GM12878 (cell line): ENCODE data around the gene MRAP2. TPM values are rescaled to one million over a fixed set of nuclear protein-coding genes. Genes with fewer than 3 reads are reported as not detected.

ENCODE experiments used
- ATAC-seq: fragments of 200-7000 bp; cut with Tn5 transposase; 3 replicates; pipeline ENCODE4 v1.9.1; 2020; ENCODE audit warnings: mild to moderate bottlenecking, moderate library complexity
- BruUV-seq: library from RNA; stranded (reverse); fragments of 400-500 nt; replicated peaks from 2 replicates; lab custom pipeline; 2021; lab: Mats Ljungman, UMichigan
- CTCF ChIA-PET: fragments of 300-600 bp; sonication (Branson Sonifier 250); formaldehyde crosslinking; extraction: SDS; loops from one replicate; lab custom pipeline; 2021; ENCODE audit warnings: inconsistent platforms; lab: Yijun Ruan, JAX
- POLR2A ChIA-PET: fragments of 350-600 bp; formaldehyde crosslinking; extraction: SDS; loops from one replicate; lab custom pipeline; 2021; ENCODE audit warnings: inconsistent platforms; lab: Charles Lee
- RAD21 ChIA-PET: fragments of 300-600 bp; sonication (Branson Sonifier 250); formaldehyde crosslinking; loops from one replicate; lab custom pipeline; 2023; ENCODE audit warnings: antibody characterized with exemption; ENCODE audit not compliant: unreplicated experiment; lab: Charles Lee
- SMC1A ChIA-PET: fragments of 300-600 bp; sonication (Branson Sonifier 250); formaldehyde crosslinking; loops from one replicate; lab custom pipeline; 2023; ENCODE audit not compliant: unreplicated experiment, uncharacterized antibody; lab: Charles Lee
- DNase-seq: peaks from one replicate; pipeline ENCODE4 v3.0.0-alpha.2; 2011; ENCODE audit warnings: low read depth, low spot score
- FAIRE-seq: peaks from 3 replicates; lab custom pipeline; 2011; peaks lifted over from hg19 to GRCh38; lab: Jason Lieb, UNC
- H2AFZ ChIP-seq: 2 replicates; pipeline ENCODE4 v1.6.0; 2011; ENCODE audit warnings: low read depth, low read length, control low read depth; ENCODE audit not compliant: control insufficient read depth
- H3K27ac ChIP-seq: 2 replicates; pipeline ENCODE4 v1.5.1; 2011; ENCODE audit warnings: control low read depth; ENCODE audit not compliant: control insufficient read depth, insufficient read depth
- H3K27me3 ChIP-seq, 2 experiments: replicated peaks in 1 of 2; 2 replicates each; pipeline versions ENCODE4 v1.6.0 to v1.6.1; 2011; ENCODE audit warnings: low read length in 1 of 2; ENCODE audit not compliant: control insufficient read depth in 2 of 2, insufficient read depth in 2 of 2
- H3K36me3 ChIP-seq, 2 experiments: 2 replicates each; pipeline ENCODE4 v1.5.1; 2011; ENCODE audit warnings: low read length in 1 of 2; ENCODE audit not compliant: control insufficient read depth in 2 of 2, insufficient read depth in 2 of 2
- H3K4me1 ChIP-seq: 2 replicates; pipeline ENCODE4 v1.6.1; 2011; ENCODE audit warnings: mild to moderate bottlenecking, low read length, moderate library complexity, mixed read lengths; ENCODE audit not compliant: control insufficient read depth, insufficient read depth
- H3K4me2 ChIP-seq: 2 replicates; pipeline ENCODE4 v1.6.0; 2011; ENCODE audit warnings: control low read depth; ENCODE audit not compliant: control insufficient read depth, insufficient read depth
- H3K4me3 ChIP-seq: fragments of 200-600 bp; sonication (generic); 2 replicates; pipeline ENCODE4 v1.5.1; 2016
- H3K79me2 ChIP-seq: 2 replicates; pipeline ENCODE4 v1.6.0; 2011; ENCODE audit warnings: low read length; ENCODE audit not compliant: control insufficient read depth, insufficient read depth
- H3K9ac ChIP-seq: 2 replicates; pipeline ENCODE4 v1.8.0; 2011; ENCODE audit warnings: low read length, control low read depth, mixed read lengths; ENCODE audit not compliant: control insufficient read depth, insufficient read depth
- H3K9me3 ChIP-seq: replicated peaks from 3 replicates; pipeline ENCODE4 v1.5.1; 2011; ENCODE audit warnings: mild to moderate bottlenecking, low read length; ENCODE audit not compliant: control insufficient read depth, insufficient read depth
- H4K20me1 ChIP-seq: 2 replicates; pipeline ENCODE4 v1.6.0; 2011; ENCODE audit not compliant: control insufficient read depth, insufficient read depth
- BCL11A ChIP-seq: IDR thresholded peaks from 2 replicates; pipeline ENCODE4 v1.6.1; 2011; ENCODE audit warnings: low read depth, low read length
- CHD4 ChIP-seq: fragments of 200-600 bp; sonication (generic); IDR thresholded peaks from 2 replicates; pipeline ENCODE4 v1.6.1; 2016; ENCODE audit warnings: mild to moderate bottlenecking
- FOS ChIP-seq: IDR thresholded peaks from 3 replicates; pipeline ENCODE4 v1.6.1; 2011; ENCODE audit warnings: borderline replicate concordance; ENCODE audit not compliant: insufficient read length; ENCODE audit errors: extremely low read depth
- MEF2B ChIP-seq: fragments of 450-650 bp; IDR thresholded peaks from 2 replicates; pipeline ENCODE4 v1.6.1; 2018; ENCODE audit warnings: mild to moderate bottlenecking, moderate library complexity; ENCODE audit not compliant: partially characterized antibody, poor library complexity, severe bottlenecking
- RAD51 ChIP-seq: fragments of 450-650 bp; IDR thresholded peaks from 2 replicates; pipeline ENCODE4 v1.6.1; 2016; ENCODE audit warnings: moderate library complexity, mild to moderate bottlenecking, inconsistent platforms
- RB1 ChIP-seq: fragments of 450-650 bp; formaldehyde crosslinking; IDR thresholded peaks from 2 replicates; pipeline ENCODE4 v1.6.1; 2017; ENCODE audit warnings: mild to moderate bottlenecking, borderline replicate concordance
- SIX5 ChIP-seq: IDR thresholded peaks from 2 replicates; pipeline ENCODE4 v1.6.1; 2011; ENCODE audit warnings: mild to moderate bottlenecking, low read depth, low read length, moderate library complexity; ENCODE audit not compliant: severe bottlenecking
- STAT3 ChIP-seq: IDR thresholded peaks from 2 replicates; pipeline ENCODE4 v1.6.1; 2011; ENCODE audit warnings: low read depth, low read length, improper control_type of control experiment
- ZBTB33 ChIP-seq: fragments of 450-650 bp; IDR thresholded peaks from 2 replicates; pipeline ENCODE4 v1.6.1; 2017; ENCODE audit warnings: mild to moderate bottlenecking
- WGBS: methylation state at CpG from one replicate; pipeline ENCODE4 v1.1.6; 2016; ENCODE audit warnings: low lambda C conversion rate; ENCODE audit not compliant: insufficient replicate concordance, insufficient coverage; ENCODE audit errors: missing lambda C conversion rate; 5-methylcytosine and 5-hydroxymethylcytosine counted together
- in situ Hi-C: fragments of 300-500 bp; cut with MboI; formaldehyde crosslinking; loops from 9 replicates; pipeline ENCODE4 v1.14.3; 2018; ENCODE audit warnings: mixed read lengths
- intact Hi-C: fragments of 100-400 bp; cut with micrococcal nuclease; formaldehyde crosslinking; loops from one replicate; pipeline ENCODE4 v1.14.2; 2022; ENCODE audit not compliant: unreplicated experiment
- polyA plus RNA-seq, 11 experiments: library from polyadenylated mRNA; depleted of rRNA in 4 of 11; unstranded in 6 of 11; stranded (reverse) in 5 of 11; fragments of >200 nt; fragmentation: Nextera tagmentation in 4 of 11; fragmentation: Illumina TruSeq in 1 of 11; extraction: Ambion mirVana in 4 of 11; extraction: Trizol in 1 of 11; gene quantifications; 1 replicate in 1 of 11; 2 replicates in 10 of 11; pipeline versions ENCODE4 v1.2.1 to v1.2.3, GENCODE V29; 2011 to 2016; ENCODE audit warnings: inconsistent platforms in 2 of 11, missing spikeins in 2 of 11, low read depth in 1 of 11
- total RNA-seq, 4 experiments: library from RNA; depleted of rRNA in 3 of 4; stranded (reverse); fragments of >200 nt in 3 of 4; fragmentation: Illumina TruSeq in 1 of 4; extraction: Trizol in 1 of 4; gene quantifications; 2 replicates each; pipeline versions ENCODE4 v1.2.1 to v1.2.3, GENCODE V29; 2013 to 2021
- TF ChIP-seq, protein P1 (sequence below): fragments of 150-350 bp; IDR thresholded peaks from 2 replicates; pipeline ENCODE4 v1.6.1; 2014; ENCODE audit warnings: mild to moderate bottlenecking, low read depth, low read length
- TF ChIP-seq, protein P2 (sequence below): fragments of 450-650 bp; IDR thresholded peaks from 2 replicates; pipeline ENCODE4 v1.6.1; 2018; ENCODE audit warnings: borderline replicate concordance, mild to moderate bottlenecking; ENCODE audit not compliant: partially characterized antibody

Gene MRAP2
- total and polyA plus RNA-seq, 10 of the 15 experiments (the other 5 are each of a cell fraction or from before 2014, with no cell fraction given), result not detected

DNA sequence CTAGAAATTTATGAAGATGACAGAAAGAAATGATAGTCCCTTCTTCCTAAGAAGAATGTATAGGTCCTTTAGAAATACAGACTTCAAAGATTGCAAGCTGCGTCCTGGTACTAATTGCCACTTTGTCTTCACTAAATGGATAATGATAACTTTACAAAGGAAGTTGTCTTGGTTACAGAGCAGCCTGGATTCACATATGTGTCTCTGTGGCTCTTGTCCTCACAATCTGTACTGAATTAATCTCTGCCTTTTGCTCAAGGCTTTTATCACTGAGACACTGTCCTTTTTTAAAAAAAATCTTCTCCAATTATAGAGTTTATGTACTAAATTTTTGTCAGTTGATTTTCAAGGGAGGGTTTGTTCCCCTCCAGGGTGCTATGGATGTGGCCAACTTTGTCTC lies 17.5 kb upstream of the MRAP2 start:
- ATAC-seq, result no peak
- in situ Hi-C loops, result no loop called here
- H3K9me3 ChIP-seq, result no peaks in the 10 kb centered on the region
- POLR2A ChIA-PET, result no interaction called here
- no peak for TF ChIP-seq BCL11A
- TF ChIP-seq MEF2B, result no peak
- TF ChIP-seq CHD4, result no peak
- no peak for TF ChIP-seq RAD51
- no peak for TF ChIP-seq STAT3
- TF ChIP-seq SIX5, result no peak
- no peak for TF ChIP-seq RB1
- TF ChIP-seq, protein P1, sequence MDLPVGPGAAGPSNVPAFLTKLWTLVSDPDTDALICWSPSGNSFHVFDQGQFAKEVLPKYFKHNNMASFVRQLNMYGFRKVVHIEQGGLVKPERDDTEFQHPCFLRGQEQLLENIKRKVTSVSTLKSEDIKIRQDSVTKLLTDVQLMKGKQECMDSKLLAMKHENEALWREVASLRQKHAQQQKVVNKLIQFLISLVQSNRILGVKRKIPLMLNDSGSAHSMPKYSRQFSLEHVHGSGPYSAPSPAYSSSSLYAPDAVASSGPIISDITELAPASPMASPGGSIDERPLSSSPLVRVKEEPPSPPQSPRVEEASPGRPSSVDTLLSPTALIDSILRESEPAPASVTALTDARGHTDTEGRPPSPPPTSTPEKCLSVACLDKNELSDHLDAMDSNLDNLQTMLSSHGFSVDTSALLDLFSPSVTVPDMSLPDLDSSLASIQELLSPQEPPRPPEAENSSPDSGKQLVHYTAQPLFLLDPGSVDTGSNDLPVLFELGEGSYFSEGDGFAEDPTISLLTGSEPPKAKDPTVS, result no peak
- TF ChIP-seq, protein P2, sequence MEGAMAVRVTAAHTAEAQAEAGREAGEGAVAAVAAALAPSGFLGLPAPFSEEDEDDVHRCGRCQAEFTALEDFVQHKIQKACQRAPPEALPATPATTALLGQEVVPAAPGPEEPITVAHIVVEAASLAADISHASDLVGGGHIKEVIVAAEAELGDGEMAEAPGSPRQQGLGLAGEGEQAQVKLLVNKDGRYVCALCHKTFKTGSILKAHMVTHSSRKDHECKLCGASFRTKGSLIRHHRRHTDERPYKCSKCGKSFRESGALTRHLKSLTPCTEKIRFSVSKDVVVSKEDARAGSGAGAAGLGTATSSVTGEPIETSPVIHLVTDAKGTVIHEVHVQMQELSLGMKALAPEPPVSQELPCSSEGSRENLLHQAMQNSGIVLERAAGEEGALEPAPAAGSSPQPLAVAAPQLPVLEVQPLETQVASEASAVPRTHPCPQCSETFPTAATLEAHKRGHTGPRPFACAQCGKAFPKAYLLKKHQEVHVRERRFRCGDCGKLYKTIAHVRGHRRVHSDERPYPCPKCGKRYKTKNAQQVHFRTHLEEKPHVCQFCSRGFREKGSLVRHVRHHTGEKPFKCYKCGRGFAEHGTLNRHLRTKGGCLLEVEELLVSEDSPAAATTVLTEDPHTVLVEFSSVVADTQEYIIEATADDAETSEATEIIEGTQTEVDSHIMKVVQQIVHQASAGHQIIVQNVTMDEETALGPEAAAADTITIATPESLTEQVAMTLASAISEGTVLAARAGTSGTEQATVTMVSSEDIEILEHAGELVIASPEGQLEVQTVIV, result no peak
- no peak for TF ChIP-seq FOS
- no peak for TF ChIP-seq ZBTB33
- TF ChIP-seq, all 136 proteins: peak for 0
- ChIA-PET SMC1A (no interaction called here), RAD21 (no interaction called here), CTCF (interaction anchor here (0.6 kb wide), 1 partner anchor 387 kb away, joined by 4 read pairs; no protein-coding TSS in a partner anchor)
- DNase-seq (no peak), FAIRE-seq (no peak)
- H3K4me3 ChIP-seq, result no peak overlapping the region
- no peak overlapping the region for H3K4me2 ChIP-seq
- H3K79me2 ChIP-seq, result no peaks in the 10 kb centered on the region
- H3K9ac ChIP-seq, result no peak overlapping the region
- no peaks in the 10 kb centered on the region for H4K20me1 ChIP-seq
- no peak overlapping the region for H2AFZ ChIP-seq
- H3K36me3 ChIP-seq, result no peaks in the 10 kb centered on the region
- H3K27ac ChIP-seq, result no peak overlapping the region
- H3K27me3 ChIP-seq, result no peaks in the 10 kb centered on the region
- intact Hi-C loops, result no loop called here
- BruUV-seq, result no TSS peak
- WGBS, result 75% methylated on average over 1 of the region's 1 CpG
- H3K4me1 ChIP-seq, result 0 out of 2 replicates have a peak, but pooled peaks cover 3% of the 10 kb centered on the region
